Lung microvascular endothelial cell (primary cell): Measurements from ENCODE around the gene TLCD3B. TPM values are rescaled to one million over a fixed set of nuclear protein-coding genes. Genes with fewer than 3 reads are reported as not detected.

ENCODE experiments used
- DNase-seq, 2 donors: peaks; one replicate each; pipeline versions ENCODE4 v3.0.0 to v3.0.0-alpha.2; 2010; ENCODE audit warnings: low read depth in 2 of 2
- total RNA-seq: library from RNA; depleted of rRNA; stranded (reverse); fragments of >200 nt; gene quantifications from 2 replicates; pipeline ENCODE4 v1.2.1, GENCODE V29; 2014

TLCD3B gene
- total RNA-seq, 1 donor from 2014 or later: not detected

DNA sequence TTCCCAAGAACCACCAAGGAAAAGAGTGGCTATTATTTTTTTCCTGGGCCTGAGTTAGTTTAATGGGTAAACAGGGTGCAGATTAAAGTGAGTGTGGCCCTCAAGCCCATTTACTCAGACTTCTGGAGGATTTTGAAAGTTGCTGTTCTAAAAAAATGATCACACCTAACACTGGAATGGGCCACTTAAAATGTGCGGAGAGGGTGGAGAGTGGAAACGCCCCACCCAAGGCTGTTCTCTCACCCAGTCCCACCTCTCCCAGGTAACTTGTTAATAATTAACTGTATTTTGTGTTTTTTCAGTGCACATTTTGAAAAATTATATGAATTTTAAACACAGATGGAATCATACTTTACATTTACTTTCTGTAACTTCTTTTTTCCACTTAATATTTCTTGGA lies 41.0 kb downstream of the TLCD3B start:
- DNase-seq: no peak

- DNase-seq: no peak
Observed at GRCh38 chr16:29989111-29989858, 41.8 kb downstream of the TLCD3B start.

- DNase-seq: no peak
Observed at GRCh38 chr16:29988346-29989075, 42.6 kb downstream of the TLCD3B start.

- no peak for DNase-seq
Observed at GRCh38 chr16:29987371-29988085, 43.5 kb downstream of the TLCD3B start.

DNA sequence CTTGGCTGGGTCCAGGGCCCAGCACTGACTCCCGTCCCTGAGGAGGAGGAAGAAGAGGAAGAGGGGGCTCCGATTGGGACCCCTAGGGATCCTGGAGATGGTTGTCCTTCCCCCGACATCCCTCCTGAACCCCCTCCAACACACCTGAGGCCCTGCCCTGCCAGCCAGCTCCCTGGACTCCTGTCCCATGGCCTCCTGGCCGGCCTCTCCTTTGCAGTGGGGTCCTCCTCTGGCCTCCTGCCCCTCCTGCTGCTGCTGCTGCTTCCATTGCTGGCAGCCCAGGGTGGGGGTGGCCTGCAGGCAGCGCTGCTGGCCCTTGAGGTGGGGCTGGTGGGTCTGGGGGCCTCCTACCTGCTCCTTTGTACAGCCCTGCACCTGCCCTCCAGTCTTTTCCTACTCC lies 44.1 kb downstream of the TLCD3B start:
- no peak for DNase-seq

DNA sequence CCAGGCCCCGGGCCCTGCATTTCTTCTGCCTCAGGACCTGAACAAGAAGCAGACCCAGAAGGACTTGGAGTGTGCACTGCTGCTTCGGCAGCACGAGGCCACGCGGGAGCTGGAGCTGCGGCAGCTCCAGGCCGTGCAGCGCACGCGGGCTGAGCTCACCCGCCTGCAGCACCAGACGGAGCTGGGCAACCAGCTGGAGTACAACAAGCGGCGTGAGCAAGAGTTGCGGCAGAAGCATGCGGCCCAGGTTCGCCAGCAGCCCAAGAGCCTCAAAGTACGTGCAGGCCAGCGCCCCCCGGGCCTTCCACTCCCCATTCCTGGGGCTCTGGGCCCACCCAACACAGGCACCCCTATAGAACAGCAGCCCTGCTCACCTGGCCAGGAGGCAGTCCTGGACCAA lies 44.8 kb downstream of the TLCD3B start:
- DNase-seq: no peak

DNA sequence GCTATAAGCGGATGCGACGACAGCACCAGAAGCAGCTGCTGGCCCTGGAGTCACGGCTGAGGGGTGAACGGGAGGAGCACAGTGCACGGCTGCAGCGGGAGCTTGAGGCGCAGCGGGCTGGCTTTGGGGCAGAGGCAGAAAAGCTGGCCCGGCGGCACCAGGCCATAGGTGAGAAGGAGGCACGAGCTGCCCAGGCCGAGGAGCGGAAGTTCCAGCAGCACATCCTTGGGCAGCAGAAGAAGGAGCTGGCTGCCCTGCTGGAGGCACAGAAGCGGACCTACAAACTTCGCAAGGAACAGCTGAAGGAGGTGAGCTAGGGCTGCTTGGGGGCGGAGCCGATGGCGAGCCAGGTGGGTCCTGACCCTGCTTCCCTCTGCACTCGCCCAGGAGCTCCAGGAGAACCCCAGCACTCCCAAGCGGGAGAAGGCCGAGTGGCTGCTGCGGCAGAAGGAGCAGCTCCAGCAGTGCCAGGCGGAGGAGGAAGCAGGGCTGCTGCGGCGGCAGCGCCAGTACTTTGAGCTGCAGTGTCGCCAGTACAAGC lies 45.7 kb downstream of the TLCD3B start:
- no peak for DNase-seq

DNA sequence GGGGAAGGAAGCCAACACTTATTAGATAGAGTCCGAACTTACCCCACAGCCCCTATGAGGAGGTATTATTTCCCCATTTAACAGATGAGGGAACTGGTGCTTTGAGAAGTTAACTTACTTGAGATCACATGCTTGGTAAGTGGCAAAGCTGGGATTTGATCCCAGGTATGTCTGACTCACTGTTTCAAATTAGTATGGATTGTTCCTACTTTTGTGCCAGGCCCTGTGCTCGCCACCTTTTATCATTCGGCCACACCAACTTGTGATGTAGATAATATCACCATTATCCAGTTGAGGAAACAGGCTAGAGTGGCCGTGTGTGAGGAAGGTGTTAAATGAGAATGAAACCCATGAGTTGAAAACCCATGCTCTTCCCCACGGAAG lies 46.3 kb downstream of the TLCD3B start:
- DNase-seq: no peak

DNA sequence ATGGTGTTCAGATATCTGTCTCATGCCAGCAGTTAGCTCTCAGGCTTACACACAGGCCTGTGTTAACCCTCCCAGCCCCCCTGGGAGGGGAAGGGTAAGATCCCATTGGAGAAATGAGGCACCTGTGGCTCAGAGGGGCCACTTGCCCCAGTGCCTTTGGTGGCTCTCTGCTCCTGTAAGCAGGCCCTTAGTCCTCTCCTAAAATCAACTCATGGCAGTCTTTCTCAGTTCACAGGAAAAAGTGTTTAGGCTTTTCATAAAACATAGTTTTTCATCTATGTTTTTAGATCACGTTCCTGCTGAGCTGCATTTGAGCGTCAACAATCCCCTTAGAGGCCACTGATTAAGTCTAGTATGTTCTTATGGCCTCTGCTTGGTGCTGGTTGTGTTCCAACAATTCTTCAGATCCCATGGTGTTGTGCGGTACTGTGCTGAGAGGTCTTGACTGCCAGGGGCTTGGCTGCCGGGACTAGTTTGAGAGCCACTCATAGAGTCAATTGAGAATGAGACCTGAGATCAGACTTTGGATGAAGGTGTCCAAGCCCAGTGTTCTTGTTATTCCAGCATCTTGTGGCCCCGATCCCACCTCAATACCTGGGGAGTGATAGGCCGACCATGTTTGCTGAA lies 46.8 kb downstream of the TLCD3B start:
- no peak for DNase-seq

GRCh38 chr16:29983420-29984136 lies 47.5 kb downstream of the TLCD3B start:
- no peak for DNase-seq

DNA sequence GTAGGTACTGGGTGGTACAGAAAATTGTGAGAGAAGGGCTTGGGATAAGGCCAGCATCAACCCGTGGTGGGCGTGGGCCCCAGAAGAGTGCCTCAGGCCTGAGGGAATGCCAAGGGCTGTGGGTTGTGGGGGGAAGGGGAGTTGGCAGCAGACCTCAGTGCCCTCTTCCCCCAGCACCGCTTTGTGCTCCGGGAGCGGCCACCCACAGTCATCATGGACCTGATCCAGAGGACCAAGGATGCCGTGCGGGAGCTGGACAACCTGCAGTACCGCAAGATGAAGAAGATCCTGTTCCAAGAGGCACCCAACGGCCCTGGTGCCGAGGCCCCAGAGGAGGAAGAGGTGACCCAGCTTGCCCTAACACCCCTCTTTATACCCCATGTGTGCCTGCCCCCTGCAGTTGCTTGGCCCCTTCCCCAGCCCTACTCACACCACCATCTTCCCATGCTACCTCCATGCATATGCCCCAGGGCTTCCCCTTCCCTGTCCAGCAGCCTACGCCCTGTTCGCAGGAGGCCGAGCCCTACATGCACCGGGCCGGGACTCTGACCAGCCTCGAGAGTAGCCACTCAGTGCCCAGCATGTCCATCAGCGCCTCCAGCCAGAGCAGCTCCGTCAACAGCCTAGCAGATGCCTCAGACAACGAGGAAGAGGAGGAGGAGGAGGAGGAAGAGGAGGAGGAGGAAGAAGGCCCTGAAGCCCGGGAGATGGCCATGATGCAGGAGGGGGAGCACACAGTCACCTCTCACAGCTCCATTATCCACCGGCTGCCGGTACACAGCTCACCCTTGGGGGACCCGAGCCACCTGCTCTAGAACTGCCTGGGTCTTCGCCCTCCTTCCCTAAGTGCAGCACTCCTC lies 48.3 kb downstream of the TLCD3B start:
- no peak for DNase-seq

- no peak for DNase-seq
Observed at GRCh38 chr16:29978564-29979270, 52.4 kb downstream of the TLCD3B start.

DNA sequence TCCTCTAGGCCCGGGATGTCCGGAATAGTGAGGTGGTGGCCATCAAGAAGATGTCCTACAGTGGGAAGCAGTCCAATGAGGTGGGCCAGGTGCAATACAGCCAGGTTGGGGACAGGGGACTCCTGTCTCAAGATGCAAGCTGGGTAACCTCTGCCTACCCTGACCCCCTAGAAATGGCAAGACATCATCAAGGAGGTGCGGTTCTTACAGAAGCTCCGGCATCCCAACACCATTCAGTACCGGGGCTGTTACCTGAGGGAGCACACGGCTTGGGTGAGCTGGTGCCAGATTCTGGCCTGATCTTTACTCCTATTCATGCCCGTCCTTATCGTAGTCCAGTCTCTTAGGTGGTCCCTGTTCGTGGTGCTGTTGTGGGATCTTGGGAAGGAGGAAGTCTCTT lies 53.0 kb downstream of the TLCD3B start:
- DNase-seq: no peak

DNA sequence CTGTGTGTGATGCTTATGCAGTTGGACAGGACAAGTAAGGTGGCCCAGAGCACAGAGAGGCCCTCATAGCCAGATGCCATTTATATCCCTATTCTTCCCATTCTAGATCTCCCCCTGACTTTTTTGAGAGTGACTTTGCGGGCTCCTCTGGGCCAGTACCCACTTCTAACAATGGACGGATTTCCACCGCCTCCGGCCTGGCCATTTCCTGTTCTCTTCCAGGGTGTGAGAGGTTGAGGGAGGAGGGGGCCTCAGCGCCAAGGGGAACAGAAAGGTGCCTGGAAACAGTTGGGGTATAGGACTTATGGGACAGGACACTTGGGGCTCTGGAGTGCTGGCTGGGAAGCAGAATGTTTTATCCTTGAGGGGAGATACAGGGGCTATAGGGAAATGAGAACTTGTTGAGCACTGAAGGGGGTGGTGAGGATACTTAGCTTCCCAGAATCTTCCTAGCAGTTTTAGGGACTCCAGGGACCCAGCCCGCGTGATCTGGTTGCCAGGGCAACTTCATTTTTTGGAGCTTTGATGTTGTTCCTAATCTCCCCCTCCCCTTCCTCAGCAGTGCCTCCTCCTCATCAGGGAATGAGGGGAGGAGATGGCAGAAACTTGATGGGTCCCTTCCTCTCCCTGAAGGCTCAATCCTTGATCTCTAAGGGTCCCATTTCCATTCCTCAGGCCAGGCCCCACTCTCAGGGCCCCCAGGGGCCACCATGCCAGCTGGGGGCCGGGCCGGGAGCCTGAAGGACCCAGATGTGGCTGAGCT lies 53.8 kb downstream of the TLCD3B start:
- peak; percentile 62 to 74 for DNase-seq

GRCh38 chr16:29975811-29976511 lies 55.1 kb downstream of the TLCD3B start:
- peak in 1 of 2 donors; percentile 53 for DNase-seq

DNA sequence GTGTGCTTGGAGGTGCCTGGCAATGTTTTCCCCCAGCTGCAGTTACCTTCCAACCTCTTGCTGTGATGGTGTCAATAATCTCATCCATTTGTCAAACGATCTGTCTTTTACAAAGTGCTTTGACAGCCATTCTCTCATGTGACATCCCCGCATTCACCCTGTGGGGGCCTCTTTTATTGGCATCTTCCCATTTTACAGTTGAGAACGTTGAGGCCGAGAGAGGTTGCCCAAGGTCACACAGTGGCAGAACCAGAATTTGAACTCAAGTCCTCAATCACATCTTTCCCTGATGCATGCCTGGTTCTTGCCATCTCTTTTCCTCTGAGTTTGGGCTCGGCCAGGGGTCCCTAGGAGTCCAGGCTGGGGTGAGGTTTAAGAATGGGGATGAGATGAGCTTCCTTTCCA lies 55.9 kb downstream of the TLCD3B start:
- no peak for DNase-seq
